ENCODE measurements around the gene DNAI7.

DNAI7 gene

GRCh38 chr12:25101092-25101445 lies 93.9 kb downstream of the DNAI7 start:
- no peak for DNase-seq (ENCODE audit: low spot score)

- DNase-seq (ENCODE audit: low spot score): no peak
Observed at GRCh38 chr12:25100194-25101091, 94.5 kb downstream of the DNAI7 start.

- DNase-seq (ENCODE audit: low spot score): no peak
Observed at GRCh38 chr12:25099010-25099409, 96.0 kb downstream of the DNAI7 start.

- peak; percentile 48 for DNase-seq (ENCODE audit: low spot score)
Observed at GRCh38 chr12:25089738-25090137, 105.2 kb downstream of the DNAI7 start.

GRCh38 chr12:25087596-25087995 lies 107.4 kb downstream of the DNAI7 start:
- DNase-seq (ENCODE audit: low spot score): no peak

GRCh38 chr12:25084816-25085215 lies 110.1 kb downstream of the DNAI7 start:
- DNase-seq (ENCODE audit: low spot score): no peak

GRCh38 chr12:25083211-25083610 lies 111.7 kb downstream of the DNAI7 start:
- no peak for DNase-seq (ENCODE audit: low spot score)

- no peak for DNase-seq (ENCODE audit: low spot score)
Observed at GRCh38 chr12:25082628-25083027, 112.3 kb downstream of the DNAI7 start.

- DNase-seq (ENCODE audit: low spot score): no peak
Observed at GRCh38 chr12:25079393-25079792, 115.6 kb downstream of the DNAI7 start.

GRCh38 chr12:25074954-25075353 lies 120.0 kb downstream of the DNAI7 start:
- DNase-seq (ENCODE audit: low spot score): no peak

- DNase-seq (ENCODE audit: low spot score): no peak
Observed at GRCh38 chr12:25074113-25074512, 120.8 kb downstream of the DNAI7 start.

- no peak for DNase-seq (ENCODE audit: low spot score)
Observed at GRCh38 chr12:25072906-25073650, 121.9 kb downstream of the DNAI7 start.

- no peak for DNase-seq (ENCODE audit: low spot score)
Observed at GRCh38 chr12:25071366-25071765, 123.6 kb downstream of the DNAI7 start.

GRCh38 chr12:25069224-25069623 lies 125.7 kb downstream of the DNAI7 start:
- DNase-seq (ENCODE audit: low spot score): no peak

GRCh38 chr12:25065035-25065434 lies 129.9 kb downstream of the DNAI7 start:
- no peak for DNase-seq (ENCODE audit: low spot score)

- peak; percentile 68 for DNase-seq (ENCODE audit: low spot score)
Observed at GRCh38 chr12:25063873-25064628, 130.9 kb downstream of the DNAI7 start.

- DNase-seq (ENCODE audit: low spot score): no peak
Observed at GRCh38 chr12:25058658-25059058, 136.3 kb downstream of the DNAI7 start.

Data from activated CD4-positive, alpha-beta T cell treated with anti-CD3 and anti-CD28 coated beads, Interleukin-2, Interleukin-4, amounts not matched to agents 100 ng/mL and 50 ng/mL, durations not matched to agents 16 hours and 8 hours (primary cell).